MM.1S (cell line): ENCODE results near the gene CHRNA7.

ENCODE experiments used
- EZH2phosphoT487 ChIP-seq: fragments of 300-600 bp; sonication (generic); IDR thresholded peaks from 2 replicates; pipeline ENCODE4 v1.6.1; 2018; ENCODE audit warnings: antibody characterized with exemption, low read length
- TF ChIP-seq, protein P1 (sequence below): fragments of 300-600 bp; sonication (generic); IDR thresholded peaks from 2 replicates; pipeline ENCODE4 v1.5.1; 2016; ENCODE audit warnings: antibody characterized with exemption, low read length, mixed read lengths

DNA sequence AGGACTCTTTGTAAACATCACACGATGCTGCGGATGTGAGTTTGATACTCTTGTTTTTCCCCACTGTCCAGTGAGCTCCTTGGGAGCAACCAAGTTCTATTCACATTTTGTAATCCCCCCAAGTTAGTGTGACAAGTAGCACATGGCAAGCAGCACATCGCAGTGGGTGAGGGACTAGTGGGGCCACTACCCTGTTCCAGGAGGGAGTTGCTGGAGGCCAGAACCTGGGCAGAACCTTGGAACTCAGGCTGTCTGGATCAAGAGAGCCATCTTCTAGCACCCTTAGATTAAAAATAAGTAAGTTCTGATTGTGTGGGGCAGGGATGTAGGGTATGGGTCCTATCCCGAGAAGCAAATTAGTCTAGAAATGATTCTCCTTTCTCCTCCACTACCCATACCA is 91.7 kb downstream of the CHRNA7 start:
- TF ChIP-seq, protein P1, sequence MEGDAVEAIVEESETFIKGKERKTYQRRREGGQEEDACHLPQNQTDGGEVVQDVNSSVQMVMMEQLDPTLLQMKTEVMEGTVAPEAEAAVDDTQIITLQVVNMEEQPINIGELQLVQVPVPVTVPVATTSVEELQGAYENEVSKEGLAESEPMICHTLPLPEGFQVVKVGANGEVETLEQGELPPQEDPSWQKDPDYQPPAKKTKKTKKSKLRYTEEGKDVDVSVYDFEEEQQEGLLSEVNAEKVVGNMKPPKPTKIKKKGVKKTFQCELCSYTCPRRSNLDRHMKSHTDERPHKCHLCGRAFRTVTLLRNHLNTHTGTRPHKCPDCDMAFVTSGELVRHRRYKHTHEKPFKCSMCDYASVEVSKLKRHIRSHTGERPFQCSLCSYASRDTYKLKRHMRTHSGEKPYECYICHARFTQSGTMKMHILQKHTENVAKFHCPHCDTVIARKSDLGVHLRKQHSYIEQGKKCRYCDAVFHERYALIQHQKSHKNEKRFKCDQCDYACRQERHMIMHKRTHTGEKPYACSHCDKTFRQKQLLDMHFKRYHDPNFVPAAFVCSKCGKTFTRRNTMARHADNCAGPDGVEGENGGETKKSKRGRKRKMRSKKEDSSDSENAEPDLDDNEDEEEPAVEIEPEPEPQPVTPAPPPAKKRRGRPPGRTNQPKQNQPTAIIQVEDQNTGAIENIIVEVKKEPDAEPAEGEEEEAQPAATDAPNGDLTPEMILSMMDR, result no peak
- no peak for TF ChIP-seq EZH2phosphoT487
